HEK293T (cell line): Measurements from ENCODE around the gene SUGCT.

Experiments
- BHLHE40 ChIP-seq: fragments of 450-650 bp; IDR thresholded peaks from 2 replicates; pipeline ENCODE4 v1.6.1; 2016; ENCODE audit warnings: mild to moderate bottlenecking, moderate library complexity, borderline replicate concordance
- L3MBTL2 ChIP-seq: fragments of 450-650 bp; conservative IDR thresholded peaks from 2 replicates; pipeline ENCODE4 v1.6.1; 2016; ENCODE audit warnings: mild to moderate bottlenecking
- PKNOX1 ChIP-seq: fragments of 450-650 bp; IDR thresholded peaks from 2 replicates; pipeline ENCODE4 v1.6.1; 2016
- SP1 ChIP-seq: fragments of 450-650 bp; IDR thresholded peaks from 2 replicates; pipeline ENCODE4 v1.6.1; 2017
- SUZ12 ChIP-seq: fragments of 450-650 bp; IDR thresholded peaks from 2 replicates; pipeline ENCODE4 v1.6.1; 2016; ENCODE audit warnings: mild to moderate bottlenecking
- TARDBP ChIP-seq: fragments of 450-650 bp; IDR thresholded peaks from 2 replicates; pipeline ENCODE4 v1.6.1; 2016
- ZNF384 ChIP-seq: fragments of 450-650 bp; IDR thresholded peaks from 2 replicates; pipeline ENCODE4 v1.6.1; 2016

- no peak for TF ChIP-seq SUZ12
- no peak for TF ChIP-seq BHLHE40
- no peak for TF ChIP-seq SP1
- peak; percentile 53; the same call in 1 of the 2 replicates for TF ChIP-seq PKNOX1
- no peak for TF ChIP-seq L3MBTL2
- TF ChIP-seq TARDBP = no peak
- TF ChIP-seq ZNF384 = no peak
Observed at GRCh38 chr7:40623863-40624262, 489.1 kb downstream of the SUGCT start.
